SK-N-MC (cell line): ENCODE measurements around the gene HOTAIR.

Experiments
- EZH2 ChIP-seq: fragments of 200-600 bp; sonication (generic); IDR thresholded peaks from one replicate; pipeline ENCODE4 v1.6.1; 2017; ENCODE audit warnings: antibody characterized with exemption
- POLR2AphosphoS5 ChIP-seq: IDR thresholded peaks from 2 replicates; pipeline ENCODE4 v1.6.1; 2012; ENCODE audit warnings: mild to moderate bottlenecking, low read depth, low read length, borderline replicate concordance

- TF ChIP-seq EZH2, result no peak
- TF ChIP-seq POLR2AphosphoS5, result no peak
These were observed 45.2 kb downstream of the HOTAIR start for GRCh38 chr12:53929527-53929926.
